Measurements from ENCODE around the gene EPB41. TPM values are rescaled to one million over a fixed set of nuclear protein-coding genes. Genes with fewer than 3 reads are reported as not detected.
"Not testable (repeated sequence)": the region's sequence is repeated elsewhere in the genome, so short reads cannot be mapped to it uniquely, and the experiment has no call there.

Gene EPB41
- total RNA-seq, 1 donor from 2014 or later: 82.9 TPM

GRCh38 chr1:28871631-28872401 is 42.6 kb upstream of the EPB41 start:
- Mint-ChIP-seq H3K4me3 (peak overlapping the region; percentile 49), H3K27me3 (no peaks in the 10 kb centered on the region), H3K9me3 (no peaks in the 10 kb centered on the region), H3K36me3 (no peaks in the 10 kb centered on the region), H3K27ac (peak overlapping the region; percentile 73), H3K4me1 (ENCODE audit: unreplicated experiment) (peaks cover 14% of the 10 kb centered on the region)
- no peak for TF ChIP-seq CTCF (conservative IDR thresholded peaks at IDR 0.05)
- no peak for DNase-seq (ENCODE audit: extremely low spot score, unreplicated experiment)

GRCh38 chr1:28875134-28875533 is 39.2 kb upstream of the EPB41 start:
- H3K4me3 Mint-ChIP-seq, H3K36me3 Mint-ChIP-seq: not testable (repeated sequence)
- H3K4me1 Mint-ChIP-seq (ENCODE audit: unreplicated experiment): peaks cover 14% of the 10 kb centered on the region

GRCh38 chr1:28877132-28877781 is 37.1 kb upstream of the EPB41 start:
- Mint-ChIP-seq H3K27me3 (peaks cover 3% of the 10 kb centered on the region), H3K36me3 (no peaks in the 10 kb centered on the region), H3K27ac (peak overlapping the region; percentile 52), H3K4me3 (no peak overlapping the region), H3K9me3 (no peaks in the 10 kb centered on the region), H3K4me1 (ENCODE audit: unreplicated experiment) (peaks cover 13% of the 10 kb centered on the region)
- peak; percentile 84 for DNase-seq (ENCODE audit: extremely low spot score, unreplicated experiment)
- TF ChIP-seq CTCF (conservative IDR thresholded peaks at IDR 0.05): peak; percentile 98

More at GRCh38 chr1:28875134-28875533, 39.2 kb upstream of the EPB41 start:
- H3K9me3 Mint-ChIP-seq; DNase-seq (ENCODE audit: extremely low spot score, unreplicated experiment); H3K27me3 Mint-ChIP-seq; H3K27ac Mint-ChIP-seq: not testable (repeated sequence)

- Mint-ChIP-seq H3K36me3 (no peaks in the 10 kb centered on the region), H3K4me1 (ENCODE audit: unreplicated experiment) (peaks cover 15% of the 10 kb centered on the region), H3K9me3 (no peaks in the 10 kb centered on the region), H3K27ac (no peak overlapping the region), H3K27me3 (peaks cover 3% of the 10 kb centered on the region), H3K4me3 (no peak overlapping the region)
- no peak for DNase-seq (ENCODE audit: extremely low spot score, unreplicated experiment)
- TF ChIP-seq CTCF (conservative IDR thresholded peaks at IDR 0.05): no peak
Measured at GRCh38 chr1:28878796-28879195, 35.6 kb upstream of the EPB41 start.

GRCh38 chr1:28882009-28882628 is 32.2 kb upstream of the EPB41 start:
- H3K27ac Mint-ChIP-seq: peak overlapping the region; percentile 77
- peak; percentile 88 for DNase-seq (ENCODE audit: extremely low spot score, unreplicated experiment)
- no peaks in the 10 kb centered on the region for H3K36me3 Mint-ChIP-seq
- peaks cover 26% of the 10 kb centered on the region for H3K4me1 Mint-ChIP-seq (ENCODE audit: unreplicated experiment)
- peaks cover 15% of the 10 kb centered on the region for H3K27me3 Mint-ChIP-seq
- peak; percentile 97 for TF ChIP-seq CTCF (conservative IDR thresholded peaks at IDR 0.05)
- H3K9me3 Mint-ChIP-seq: no peaks in the 10 kb centered on the region
- H3K4me3 Mint-ChIP-seq: peak overlapping the region; percentile 25

- Mint-ChIP-seq H3K36me3 (no peaks in the 10 kb centered on the region), H3K4me3 (peak overlapping the region; percentile 30), H3K27ac (peak overlapping the region; percentile 72), H3K27me3 (peaks cover 17% of the 10 kb centered on the region), H3K9me3 (no peaks in the 10 kb centered on the region), H3K4me1 (ENCODE audit: unreplicated experiment) (peaks cover 30% of the 10 kb centered on the region)
- no peak for DNase-seq (ENCODE audit: extremely low spot score, unreplicated experiment)
- TF ChIP-seq CTCF (conservative IDR thresholded peaks at IDR 0.05): no peak
Measured at GRCh38 chr1:28883242-28883616, 31.1 kb upstream of the EPB41 start.
